ENCODE results near the gene HBZ. TPM values are rescaled to one million over a fixed set of nuclear protein-coding genes. Genes with fewer than 3 reads are reported as not detected.

The HBZ gene
- total and polyA plus RNA-seq, 9 of the 15 experiments (the other 6 are each of a cell fraction or from before 2014, with no cell fraction given) = 58.0 to 610 (median 113) TPM

GRCh38 chr16:112153-112840 lies 40.1 kb upstream of the HBZ start (continued):
- TF ChIP-seq E2F8 (IDR thresholded peaks at IDR 0.05; ENCODE audit: low read depth, partially characterized antibody) (no peak), POLR2G (IDR thresholded peaks at IDR 0.05; ENCODE audit: low read depth, low read length) (peak; percentile 42; the same call in 1 of the 2 replicates), ZNF76 (CRISPR knock-in tag; IDR thresholded peaks at IDR 0.05; ENCODE audit: borderline replicate concordance) (no peak), CHCHD3 (CRISPR knock-in tag; IDR thresholded peaks at IDR 0.05) (no peak), ARID2 (IDR thresholded peaks at IDR 0.05) (no peak), BCOR (IDR thresholded peaks at IDR 0.05) (0 out of 2 replicates have a peak, but pooled peaks have one; percentile 37), ZNF121 (CRISPR knock-in tag; conservative IDR thresholded peaks at IDR 0.05) (peak; percentile 45; the same call in 1 of the 2 replicates), KDM1A (IDR thresholded peaks at IDR 0.05) (peak in 1 of 2 experiments; percentile 49; a peak in 1 of 4 replicates), SNRNP70 (optimal IDR thresholded peaks at IDR 0.05; ENCODE audit: low read depth, low read length) (no peak), ZNF347 (CRISPR knock-in tag; IDR thresholded peaks at IDR 0.05; ENCODE audit: low read depth) (no peak)
